Neural progenitor cell (in vitro differentiated cells): ENCODE measurements around the gene BDKRB2. TPM values are rescaled to one million over a fixed set of nuclear protein-coding genes. Genes with fewer than 3 reads are reported as not detected.

Experiments
- DNase-seq: peaks from one replicate; pipeline ENCODE4 v3.0.0-alpha.2; 2016; ENCODE audit warnings: low spot score
- H2AFZ ChIP-seq: fragments of 200-600 bp; sonication (generic); replicated peaks from 2 replicates; pipeline ENCODE4 v1.6.1; 2016; ENCODE audit warnings: antibody characterized with exemption
- H3F3A ChIP-seq: fragments of 200-600 bp; sonication (generic); 2 replicates; pipeline ENCODE4 v1.6.1; 2016; ENCODE audit warnings: antibody characterized with exemption, low read depth
- H3K27ac ChIP-seq: fragments of 200-600 bp; sonication (generic); 2 replicates; pipeline ENCODE4 v1.5.1; 2016; ENCODE audit warnings: mild to moderate bottlenecking
- H3K27me3 ChIP-seq: fragments of 200-600 bp; sonication (generic); 2 replicates; pipeline ENCODE4 v1.6.1; 2016; ENCODE audit warnings: mild to moderate bottlenecking, moderate library complexity
- H3K36me3 ChIP-seq: fragments of 200-600 bp; sonication (generic); 2 replicates; pipeline ENCODE4 v1.5.1; 2016
- H3K4me1 ChIP-seq: fragments of 200-600 bp; sonication (generic); 2 replicates; pipeline ENCODE4 v1.6.1; 2016; ENCODE audit warnings: mixed run types
- H3K4me2 ChIP-seq: fragments of 200-600 bp; sonication (generic); 2 replicates; pipeline ENCODE4 v1.6.1; 2016
- H3K4me3 ChIP-seq: fragments of 200-600 bp; sonication (generic); 2 replicates; pipeline ENCODE4 v1.5.1; 2016
- H3K79me2 ChIP-seq: fragments of 200-600 bp; sonication (generic); 2 replicates; pipeline ENCODE4 v1.6.1; 2016; ENCODE audit warnings: low read depth
- H3K9ac ChIP-seq: fragments of 200-600 bp; sonication (generic); 2 replicates; pipeline ENCODE4 v1.6.1; 2016
- H3K9me3 ChIP-seq: fragments of 200-600 bp; sonication (generic); 2 replicates; pipeline ENCODE4 v1.5.1; 2016; ENCODE audit warnings: low read depth
- H4K20me1 ChIP-seq: fragments of 200-600 bp; sonication (generic); 2 replicates; pipeline ENCODE4 v1.6.1; 2016; ENCODE audit warnings: low read depth
- H3K27ac Mint-ChIP-seq: 3 replicates; pipeline ENCODE4 v1.8.0; 2021; ENCODE audit warnings: mixed read lengths
- H3K27me3 Mint-ChIP-seq: 2 replicates; pipeline ENCODE4 v1.8.0; 2022; ENCODE audit warnings: low read depth, mild to moderate bottlenecking, inconsistent platforms, moderate library complexity, mixed read lengths; ENCODE audit not compliant: insufficient read depth
- H3K36me3 Mint-ChIP-seq: 3 replicates; pipeline ENCODE4 v1.8.0; 2021; ENCODE audit warnings: mixed read lengths
- H3K4me1 Mint-ChIP-seq: 3 replicates; pipeline ENCODE4 v1.8.0; 2021; ENCODE audit warnings: mixed read lengths
- H3K4me3 Mint-ChIP-seq: 3 replicates; pipeline ENCODE4 v1.8.0; 2021; ENCODE audit warnings: mild to moderate bottlenecking, moderate library complexity, mixed read lengths
- H3K9me3 Mint-ChIP-seq: 3 replicates; pipeline ENCODE4 v1.8.0; 2020; ENCODE audit warnings: mixed read lengths
- CTCF ChIP-seq: fragments of 200-600 bp; sonication (generic); IDR thresholded peaks from 2 replicates; pipeline ENCODE4 v1.5.1; 2017; ENCODE audit warnings: antibody characterized with exemption, mild to moderate bottlenecking
- EZH2 ChIP-seq: fragments of 200-600 bp; sonication (generic); IDR thresholded peaks from 2 replicates; pipeline ENCODE4 v1.6.1; 2017; ENCODE audit warnings: antibody characterized with exemption, mild to moderate bottlenecking, moderate library complexity
- EZH2phosphoT487 ChIP-seq: fragments of 200-600 bp; sonication (generic); IDR thresholded peaks from 2 replicates; pipeline ENCODE4 v1.6.1; 2017; ENCODE audit warnings: antibody characterized with exemption
- total RNA-seq: library from RNA; depleted of rRNA; stranded (reverse); fragments of >200 nt; gene quantifications from 2 replicates; pipeline ENCODE4 v1.2.3, GENCODE V29; 2015; ENCODE audit warnings: low replicate concordance

The BDKRB2 gene
- total RNA-seq, 1 donor from 2014 or later: 0.37 TPM

- no peaks in the 10 kb centered on the region for H3K36me3 Mint-ChIP-seq
- Histone ChIP-seq H3K27me3 (no peaks in the 10 kb centered on the region), H3F3A (no peaks in the 10 kb centered on the region), H3K36me3 (no peaks in the 10 kb centered on the region), H2AFZ (no peak overlapping the region), H3K79me2 (no peaks in the 10 kb centered on the region), H3K4me3 (no peak overlapping the region), H3K4me2 (no peak overlapping the region), H3K9ac (no peak overlapping the region), H3K4me1 (no peaks in the 10 kb centered on the region), H3K27ac (no peak overlapping the region), H4K20me1 (no peaks in the 10 kb centered on the region), H3K9me3 (no peaks in the 10 kb centered on the region)
- no peak for DNase-seq
- peaks cover 17% of the 10 kb centered on the region for H3K4me1 Mint-ChIP-seq
- no peak overlapping the region for H3K27ac Mint-ChIP-seq
- TF ChIP-seq EZH2: no peak
- no peak for TF ChIP-seq EZH2phosphoT487
- no peak for TF ChIP-seq CTCF
- H3K9me3 Mint-ChIP-seq: peaks cover 3% of the 10 kb centered on the region
- no peak overlapping the region for H3K4me3 Mint-ChIP-seq
- H3K27me3 Mint-ChIP-seq: peaks cover 5% of the 10 kb centered on the region
Measured at GRCh38 chr14:96251656-96252155, 47.1 kb downstream of the BDKRB2 start.

GRCh38 chr14:96252323-96252998, 47.8 kb downstream of the BDKRB2 start:
- no peak overlapping the region for H2AFZ ChIP-seq
- H3K4me1 ChIP-seq: no peaks in the 10 kb centered on the region
- H3K27me3 Mint-ChIP-seq: peaks cover 7% of the 10 kb centered on the region
- H3K9me3 ChIP-seq: no peaks in the 10 kb centered on the region
- no peak overlapping the region for H3K4me3 Mint-ChIP-seq
- H3K36me3 ChIP-seq: no peaks in the 10 kb centered on the region
- TF ChIP-seq EZH2phosphoT487: no peak
- TF ChIP-seq EZH2: no peak
- no peak for TF ChIP-seq CTCF
- H3F3A ChIP-seq: no peaks in the 10 kb centered on the region
- no peaks in the 10 kb centered on the region for H3K27me3 ChIP-seq
- no peaks in the 10 kb centered on the region for H3K36me3 Mint-ChIP-seq
- no peak overlapping the region for H3K9ac ChIP-seq
- H3K4me1 Mint-ChIP-seq: peaks cover 17% of the 10 kb centered on the region
- H4K20me1 ChIP-seq: no peaks in the 10 kb centered on the region
- H3K9me3 Mint-ChIP-seq: peaks cover 4% of the 10 kb centered on the region
- no peak overlapping the region for H3K4me3 ChIP-seq
- H3K27ac ChIP-seq: no peak overlapping the region
- H3K79me2 ChIP-seq: no peaks in the 10 kb centered on the region
- no peak overlapping the region for H3K4me2 ChIP-seq
- H3K27ac Mint-ChIP-seq: peak overlapping the region; percentile 74
- DNase-seq: no peak

- Mint-ChIP-seq H3K36me3 (no peaks in the 10 kb centered on the region), H3K27me3 (peaks cover 7% of the 10 kb centered on the region), H3K27ac (peak overlapping the region; percentile 74), H3K9me3 (peaks cover 6% of the 10 kb centered on the region), H3K4me1 (peaks cover 17% of the 10 kb centered on the region), H3K4me3 (no peak overlapping the region)
- Histone ChIP-seq H3F3A (no peaks in the 10 kb centered on the region), H3K36me3 (no peaks in the 10 kb centered on the region), H3K4me1 (no peaks in the 10 kb centered on the region), H3K4me2 (no peak overlapping the region), H3K27me3 (no peaks in the 10 kb centered on the region), H3K27ac (no peak overlapping the region), H3K4me3 (no peak overlapping the region), H4K20me1 (no peaks in the 10 kb centered on the region), H2AFZ (no peak overlapping the region), H3K9ac (no peak overlapping the region), H3K9me3 (no peaks in the 10 kb centered on the region), H3K79me2 (no peaks in the 10 kb centered on the region)
- TF ChIP-seq EZH2 (no peak), CTCF (no peak), EZH2phosphoT487 (no peak)
- no peak for DNase-seq
Measured at GRCh38 chr14:96252999-96253539, 48.4 kb downstream of the BDKRB2 start.
